ENCODE data around the gene A4GALT.

Gene A4GALT

DNA sequence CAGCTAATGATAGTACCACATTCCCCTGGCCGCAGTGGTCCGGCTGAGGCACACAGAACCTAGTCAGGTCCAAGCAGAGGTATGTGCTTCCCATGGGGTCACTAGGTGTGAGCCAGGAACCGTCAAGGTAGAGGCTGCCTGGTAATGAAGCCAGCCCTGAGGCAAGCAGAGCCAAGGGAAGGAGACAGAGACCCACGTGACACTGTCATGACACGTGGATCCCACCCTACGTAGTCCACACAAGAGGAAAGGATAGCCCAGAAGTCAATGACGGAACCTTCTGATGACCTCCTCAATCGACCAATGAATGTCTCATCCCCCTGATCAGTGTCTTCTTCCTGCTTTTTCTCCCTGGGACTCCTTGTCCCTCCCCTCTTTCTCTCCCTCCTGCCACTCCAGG lies 19.0 kb downstream of the A4GALT start:
- no peak for DNase-seq (ENCODE audit: low spot score)

GRCh38 chr22:42700901-42701300 lies 19.8 kb downstream of the A4GALT start:
- no peak for DNase-seq (ENCODE audit: low spot score)

GRCh38 chr22:42700355-42700754 lies 20.3 kb downstream of the A4GALT start:
- DNase-seq (ENCODE audit: low spot score) = no peak

GRCh38 chr22:42699976-42700352 lies 20.7 kb downstream of the A4GALT start:
- no peak for DNase-seq (ENCODE audit: low spot score)

GRCh38 chr22:42699281-42699975 lies 21.2 kb downstream of the A4GALT start:
- no peak for DNase-seq (ENCODE audit: low spot score)

- DNase-seq (ENCODE audit: low spot score) = no peak
These were observed 23.1 kb downstream of the A4GALT start for GRCh38 chr22:42697542-42698013.

DNA sequence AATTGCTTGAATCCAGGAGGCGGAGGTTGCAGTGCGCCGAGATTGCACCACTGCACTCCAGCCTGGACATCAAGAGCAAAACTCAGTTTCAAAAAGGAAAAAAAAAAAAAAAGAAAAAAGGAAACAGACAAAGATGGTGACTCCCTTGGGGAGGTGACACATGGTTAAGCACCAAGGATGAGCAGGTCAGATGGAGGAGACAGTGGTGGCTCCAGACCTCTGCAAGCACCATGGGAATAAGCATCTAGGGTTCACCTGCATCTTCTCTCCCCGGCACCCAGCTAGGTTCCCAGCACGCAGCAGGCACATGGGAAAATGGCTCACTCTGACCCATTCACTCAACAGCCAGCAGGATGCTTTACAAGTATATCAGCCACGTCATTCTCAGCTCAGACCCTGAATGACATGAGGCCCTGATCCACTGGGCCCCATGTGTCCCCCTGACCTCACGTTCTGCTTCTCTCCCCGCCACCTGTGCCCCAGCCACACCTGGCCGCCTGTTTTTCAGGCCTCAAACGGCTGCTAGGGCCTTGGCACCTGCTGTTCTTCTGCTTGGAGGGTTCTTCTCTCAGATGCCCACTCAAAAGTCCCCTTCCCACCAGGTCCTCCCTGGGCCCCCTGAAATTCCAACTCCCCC lies 24.2 kb downstream of the A4GALT start:
- no peak for DNase-seq (ENCODE audit: low spot score)

DNA sequence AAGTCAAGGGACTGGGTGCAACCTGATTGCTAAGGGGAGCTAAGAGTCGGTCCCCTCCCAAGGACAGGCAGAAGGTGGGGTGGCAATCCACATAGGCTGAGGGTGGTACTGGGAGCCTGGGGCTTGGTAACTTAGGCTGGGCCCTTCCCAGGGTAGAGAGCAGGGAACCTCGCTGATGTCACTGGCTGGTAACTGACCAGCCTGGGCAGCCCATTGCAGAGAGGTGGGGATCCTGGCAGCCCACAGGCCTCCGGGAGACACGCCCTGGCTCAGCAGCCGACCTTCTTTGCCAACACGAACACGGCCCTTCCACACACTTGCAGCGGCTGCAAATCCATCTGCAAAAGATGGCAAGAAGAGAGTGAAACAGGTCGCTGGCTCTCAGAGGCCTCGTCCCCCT lies 25.4 kb downstream of the A4GALT start:
- no peak for DNase-seq (ENCODE audit: low spot score)

- no peak for DNase-seq (ENCODE audit: low spot score)
These were observed 26.6 kb downstream of the A4GALT start for GRCh38 chr22:42693763-42694683.

- no peak for DNase-seq (ENCODE audit: low spot score)
These were observed 27.5 kb downstream of the A4GALT start for GRCh38 chr22:42693055-42693762.

DNA sequence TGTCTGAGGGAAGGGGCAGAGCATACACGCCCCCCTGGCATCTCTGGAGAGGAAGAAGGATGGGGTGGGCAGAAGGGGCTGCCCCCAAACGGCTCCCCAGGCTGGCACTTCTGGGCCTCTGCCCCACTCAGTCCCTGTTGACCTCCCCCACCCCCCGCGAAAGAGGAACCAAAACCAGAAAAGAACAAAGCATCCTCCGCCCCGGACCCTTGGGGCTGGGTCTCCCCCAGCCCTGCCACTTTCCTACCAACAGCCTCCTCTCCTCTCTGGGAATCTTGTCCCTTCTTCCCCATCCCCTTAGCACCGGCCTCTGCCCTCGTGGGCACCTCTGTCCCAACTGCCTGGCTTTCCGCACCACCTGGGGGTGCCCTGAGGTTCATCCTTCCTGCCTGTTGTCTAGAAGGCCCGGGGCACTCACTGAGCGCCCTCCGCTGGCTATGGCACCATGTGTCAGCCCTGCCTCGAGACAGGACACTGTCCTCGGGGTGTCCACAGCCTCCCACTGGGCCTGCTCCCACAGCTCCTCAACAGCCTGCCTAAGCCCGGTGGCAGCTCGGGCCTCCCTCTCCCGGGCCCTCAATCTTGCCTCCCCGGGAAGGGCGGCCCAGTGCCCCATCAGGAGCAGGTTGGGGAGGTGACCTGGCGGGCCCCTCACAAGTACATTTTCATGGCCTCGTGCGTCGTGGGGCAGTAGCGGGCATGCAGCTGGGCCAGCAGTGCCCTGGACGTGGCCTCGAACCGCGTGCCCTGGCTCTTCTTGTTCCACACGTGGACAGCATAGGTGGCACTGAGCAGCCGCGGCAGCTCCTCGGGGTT lies 28.2 kb downstream of the A4GALT start:
- DNase-seq (ENCODE audit: low spot score) = no peak

DNA sequence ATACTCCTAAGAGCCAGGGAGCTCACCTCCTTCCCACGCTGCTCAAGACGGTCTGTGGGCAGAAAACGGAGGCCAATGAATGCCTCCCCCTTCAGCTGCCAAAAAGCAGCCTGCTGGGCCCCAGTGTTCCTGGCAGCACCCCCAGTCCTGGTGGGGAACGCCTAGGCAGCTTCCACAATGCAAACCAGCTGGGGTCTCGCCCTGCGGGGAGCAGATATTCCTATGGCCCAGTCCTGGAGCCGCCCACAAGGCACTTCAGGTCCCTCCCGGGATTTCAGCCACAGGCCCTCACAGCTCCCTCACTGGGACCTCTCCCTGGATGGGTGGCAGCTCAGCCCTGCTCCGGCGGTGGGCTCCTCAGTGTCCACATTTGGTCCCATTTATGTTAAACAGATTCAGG lies 29.2 kb downstream of the A4GALT start:
- DNase-seq (ENCODE audit: low spot score) = no peak

- no peak for DNase-seq (ENCODE audit: low spot score)
These were observed 32.1 kb downstream of the A4GALT start for GRCh38 chr22:42688241-42689211.

DNA sequence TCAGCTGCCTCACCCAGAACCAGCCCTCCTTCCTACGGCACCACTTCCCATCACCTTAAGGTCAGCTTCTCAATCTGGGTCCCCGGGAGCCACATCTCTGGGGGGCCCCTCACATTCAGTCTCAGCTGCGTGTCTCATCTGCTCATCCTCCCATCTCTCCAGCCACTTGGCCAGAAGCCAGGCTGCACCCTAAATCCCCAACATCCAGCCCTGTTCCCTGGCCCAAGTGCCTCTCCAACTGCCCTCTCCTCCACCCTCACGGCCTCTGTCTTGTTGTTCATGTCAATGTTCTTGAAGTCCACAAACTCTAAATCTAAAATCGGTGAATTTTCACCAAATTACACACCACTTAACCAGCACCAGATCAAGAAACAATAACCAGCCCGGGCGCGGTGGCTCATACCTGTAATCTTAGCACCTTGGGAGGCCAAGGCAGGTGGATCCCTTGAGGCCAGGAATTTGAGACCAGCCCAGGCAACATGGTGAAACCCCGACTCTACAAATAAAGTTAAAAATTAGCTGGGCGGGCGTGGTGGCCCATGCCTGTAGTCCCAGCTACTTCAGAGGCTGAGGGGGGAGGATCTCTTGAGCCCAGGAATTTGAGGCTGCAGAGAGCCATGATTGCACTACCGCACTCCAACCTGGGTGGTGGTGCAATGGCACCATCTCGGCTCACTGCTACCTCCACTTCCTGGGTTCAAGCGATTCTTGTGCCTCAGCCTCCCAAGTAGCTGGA lies 33.7 kb downstream of the A4GALT start:
- no peak for DNase-seq (ENCODE audit: low spot score)

DNA sequence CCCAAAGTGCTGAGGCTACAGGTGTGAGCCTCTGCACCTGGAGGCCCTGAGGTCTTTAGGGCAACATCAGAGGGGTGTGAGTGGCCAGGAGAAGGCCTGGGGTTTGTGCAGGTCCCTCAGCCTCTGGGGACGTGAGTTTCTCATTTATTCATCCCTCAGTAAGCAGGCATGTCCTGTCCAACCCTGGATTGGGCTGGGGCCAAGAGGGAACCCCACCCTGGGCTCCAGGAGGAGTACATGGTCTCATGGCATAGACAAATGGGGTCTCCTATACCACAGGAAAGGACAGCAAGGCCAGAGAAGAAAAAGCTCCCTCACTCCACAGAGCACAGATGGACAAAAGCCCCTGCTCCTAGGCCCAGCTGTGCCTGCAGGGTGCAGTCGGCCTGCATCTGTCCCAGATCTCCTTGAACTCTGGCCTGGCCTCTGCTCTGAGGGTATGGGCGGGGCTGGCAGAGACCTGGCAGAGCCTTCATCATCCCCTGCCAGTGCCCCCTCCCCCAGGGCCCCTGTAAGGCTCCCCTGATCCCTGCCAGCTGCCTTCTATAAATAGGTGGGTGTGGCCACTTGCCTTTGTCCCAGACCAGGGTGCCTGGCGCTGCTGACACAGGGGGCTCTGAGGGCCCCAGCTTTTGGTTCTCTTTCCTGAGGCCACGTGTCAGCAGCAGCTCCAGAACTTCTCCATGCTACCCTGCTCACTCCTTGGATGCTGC lies 34.6 kb downstream of the A4GALT start:
- no peak for DNase-seq (ENCODE audit: low spot score)

DNA sequence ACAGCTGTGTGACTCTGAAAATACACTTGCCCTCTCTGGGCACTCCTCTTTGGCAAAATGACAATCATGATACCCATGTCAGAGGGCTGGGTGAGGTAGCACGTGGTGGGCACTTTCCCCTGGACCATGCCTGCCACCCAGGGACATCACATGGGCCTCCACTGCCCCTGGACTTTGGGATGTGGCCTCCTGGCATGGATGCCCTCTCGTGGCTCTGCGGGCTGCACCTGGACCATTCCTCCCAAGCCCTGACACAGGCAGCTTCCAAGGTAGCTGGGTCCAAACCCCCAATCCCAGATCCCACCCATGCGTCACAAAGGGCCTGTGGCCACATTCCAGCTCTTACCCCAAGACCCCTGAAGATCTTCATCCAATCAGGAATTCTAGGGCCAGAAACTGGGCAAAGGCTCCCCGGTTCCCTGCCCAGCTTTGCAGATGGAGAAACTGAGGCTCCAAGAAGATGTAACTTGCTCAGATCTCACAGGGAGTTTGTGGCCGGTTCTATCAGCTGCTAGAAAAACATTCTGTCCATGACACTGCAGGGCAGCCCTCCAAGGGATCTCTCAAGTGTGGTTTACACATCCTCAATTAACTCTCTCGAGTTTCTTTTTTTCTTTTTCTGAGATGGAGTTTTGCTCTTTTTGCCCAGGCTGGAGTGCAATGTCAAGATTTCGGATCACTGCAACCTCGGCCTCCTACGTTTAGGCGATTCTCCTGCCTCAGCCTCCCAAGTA lies 36.0 kb downstream of the A4GALT start:
- no peak for DNase-seq (ENCODE audit: low spot score)

DNA sequence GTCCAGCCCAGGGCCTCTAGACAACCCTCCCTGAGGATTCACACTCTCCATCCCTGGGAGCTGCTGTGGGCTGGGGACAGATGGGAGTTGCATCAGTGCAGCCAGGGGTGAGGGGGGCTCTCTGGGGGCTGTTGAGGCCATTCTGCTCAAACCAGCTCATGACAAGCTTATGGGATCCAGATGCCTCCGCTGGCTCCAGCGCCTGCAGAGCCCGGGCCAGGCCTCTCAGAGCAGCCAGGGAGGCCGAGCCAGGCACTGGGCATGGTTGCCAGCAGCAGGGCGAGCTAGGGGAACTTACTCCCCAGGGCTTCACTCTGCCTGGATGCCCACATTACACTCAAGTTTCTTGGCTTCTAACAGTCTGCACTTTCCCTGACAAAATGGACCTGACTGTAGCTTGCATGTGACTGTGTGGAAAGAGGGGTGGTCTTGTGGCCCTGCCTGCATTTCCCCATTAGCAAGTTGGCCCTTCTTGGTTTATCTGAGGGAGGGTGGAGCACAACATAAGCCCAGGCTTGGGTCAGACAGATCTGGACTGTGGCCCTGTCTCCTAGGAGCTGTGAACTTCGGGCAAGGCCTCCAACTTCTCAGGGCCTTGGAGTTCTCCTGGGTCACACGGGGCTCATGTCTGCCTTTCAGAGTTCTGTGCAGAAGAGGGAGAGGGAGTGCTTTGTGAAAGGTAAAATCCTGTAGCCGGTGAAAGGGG lies 36.9 kb downstream of the A4GALT start:
- DNase-seq (ENCODE audit: low spot score) = no peak
